ENCODE measurements around the gene TMEM182. TPM values are rescaled to one million over a fixed set of nuclear protein-coding genes. Genes with fewer than 3 reads are reported as not detected.

Gene TMEM182
- total RNA-seq, 1 experiment from 2014 or later: 2.6 TPM

- no peak for DNase-seq (ENCODE audit: low spot score)
Observed at GRCh38 chr2:102768253-102768652, 6.4 kb downstream of the TMEM182 start.

GRCh38 chr2:102768892-102769291 is 7.1 kb downstream of the TMEM182 start:
- DNase-seq (ENCODE audit: low spot score): no peak

GRCh38 chr2:102770506-102770905 is 8.7 kb downstream of the TMEM182 start:
- no peak for DNase-seq (ENCODE audit: low spot score)

- no peak for DNase-seq (ENCODE audit: low spot score)
Observed at GRCh38 chr2:102771114-102771513, 9.3 kb downstream of the TMEM182 start.

DNA sequence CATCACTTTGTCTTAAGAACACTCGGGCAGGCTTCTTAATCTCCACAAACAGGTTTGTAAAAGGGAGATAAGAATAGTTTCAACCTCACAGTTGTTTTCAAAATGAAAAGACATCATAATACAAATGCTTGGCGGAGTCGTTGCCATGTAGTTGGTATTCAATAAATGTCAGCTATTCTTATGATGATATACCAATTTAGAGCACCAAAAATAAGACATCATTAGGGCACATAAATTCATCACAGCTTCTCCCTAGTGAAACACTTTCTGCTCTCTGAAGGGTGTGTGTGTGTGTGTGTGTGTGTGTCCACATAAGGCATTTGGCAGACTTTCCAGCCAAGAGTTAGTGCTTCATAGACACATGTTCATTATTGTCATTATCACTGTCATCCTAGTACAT is 10.8 kb downstream of the TMEM182 start:
- DNase-seq (ENCODE audit: low spot score): no peak

DNA sequence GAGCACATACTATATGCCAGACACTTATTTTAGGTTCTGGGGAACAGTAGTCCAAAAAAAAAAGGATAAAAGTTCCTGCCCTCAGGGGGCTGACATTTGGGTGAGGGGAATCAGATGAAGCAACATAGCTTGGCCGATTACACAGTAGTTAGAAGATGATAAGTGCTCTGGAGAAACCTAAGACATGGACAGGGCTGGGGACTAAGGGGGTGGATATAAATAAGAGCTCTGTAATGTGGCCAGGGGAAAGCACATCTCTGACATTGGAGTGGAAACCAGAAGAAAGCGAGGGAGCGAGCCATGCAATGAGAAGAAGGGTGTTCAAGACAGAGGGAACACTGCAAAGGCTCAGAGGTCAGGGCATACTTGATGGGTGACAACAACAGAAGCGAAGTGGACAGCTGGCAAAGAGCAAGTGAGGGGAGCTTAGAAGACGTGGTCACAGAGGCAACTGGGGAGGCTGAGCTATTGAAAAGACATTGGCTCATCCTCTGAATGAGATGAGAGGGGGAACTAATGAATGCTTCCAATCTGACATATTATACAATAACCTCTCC is 11.4 kb downstream of the TMEM182 start:
- DNase-seq (ENCODE audit: low spot score): no peak

DNA sequence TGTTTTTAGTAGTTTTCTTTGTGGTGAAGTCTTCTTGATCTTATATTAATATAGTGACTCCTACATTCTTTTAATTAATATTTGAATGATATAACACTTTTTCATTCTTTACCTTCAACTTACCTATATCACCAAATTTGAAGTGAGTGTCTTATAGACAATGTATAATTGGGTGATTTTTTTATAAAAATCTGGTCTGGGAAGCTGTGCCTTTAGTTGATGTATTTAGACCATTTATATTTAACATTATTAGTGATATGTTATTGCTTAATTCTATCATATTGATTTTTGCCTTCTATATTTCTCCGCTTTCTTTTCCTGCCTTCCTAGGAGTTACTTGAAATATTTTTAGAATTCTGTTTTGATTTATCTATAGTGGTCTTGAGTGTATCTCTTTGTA is 16.4 kb downstream of the TMEM182 start:
- DNase-seq (ENCODE audit: low spot score): no peak

GRCh38 chr2:102780467-102780866 is 18.6 kb downstream of the TMEM182 start:
- no peak for DNase-seq (ENCODE audit: low spot score)

GRCh38 chr2:102782187-102782586 is 20.4 kb downstream of the TMEM182 start:
- no peak for DNase-seq (ENCODE audit: low spot score)

GRCh38 chr2:102782933-102783332 is 21.1 kb downstream of the TMEM182 start:
- no peak for DNase-seq (ENCODE audit: low spot score)

DNA sequence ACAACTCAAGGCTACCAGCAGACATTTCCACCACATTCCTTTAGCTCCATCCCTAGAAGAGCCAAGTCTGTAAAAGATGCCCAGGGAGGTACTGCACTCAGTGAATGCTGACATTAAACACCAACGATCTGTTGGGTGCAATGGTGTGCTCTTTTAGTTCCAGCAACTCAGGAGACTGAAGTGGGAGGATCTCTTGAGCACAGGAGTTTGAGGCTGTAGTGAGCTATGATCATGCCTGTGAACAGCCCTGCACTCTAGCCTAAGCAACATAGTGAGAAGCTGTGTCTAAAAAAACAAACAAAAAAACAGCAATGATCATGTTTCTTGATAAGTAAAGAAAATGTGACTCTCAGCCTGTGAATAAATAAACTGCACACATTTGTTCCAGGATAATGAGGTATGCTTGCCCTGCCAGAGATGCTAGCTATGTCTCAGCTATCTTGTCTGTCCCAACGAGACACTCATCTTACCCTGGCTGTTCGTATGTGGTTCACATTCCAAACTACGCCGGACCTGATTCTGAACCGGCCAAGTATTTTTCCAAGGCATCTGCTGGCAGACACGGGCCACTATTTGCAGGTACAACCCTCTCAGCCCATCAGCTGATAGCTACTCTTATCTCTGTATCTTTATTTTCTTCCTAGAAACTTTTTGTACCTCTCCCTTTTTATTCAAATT is 21.8 kb downstream of the TMEM182 start:
- DNase-seq (ENCODE audit: low spot score): no peak

DNA sequence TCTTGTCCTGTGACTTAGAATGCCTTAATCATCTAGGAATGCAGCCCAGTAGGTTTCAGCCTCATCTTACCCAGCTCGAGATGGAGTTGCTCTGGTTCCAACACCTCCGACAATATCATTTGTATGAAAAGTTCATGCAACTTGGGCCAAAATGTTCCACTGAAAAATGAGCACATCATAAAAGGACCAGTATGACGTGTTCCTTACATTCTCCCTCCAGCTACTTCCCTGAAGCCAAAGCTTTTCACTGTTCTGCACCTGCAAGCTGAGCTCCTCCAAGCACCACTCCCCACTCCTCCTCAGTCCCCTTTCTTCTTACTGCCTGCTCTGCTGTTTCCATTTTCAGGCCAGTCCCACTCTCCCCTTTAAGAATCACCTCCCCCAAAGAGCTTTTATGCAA is 23.1 kb downstream of the TMEM182 start:
- DNase-seq (ENCODE audit: low spot score): no peak

GRCh38 chr2:102788216-102788884 is 26.5 kb downstream of the TMEM182 start:
- no peak for DNase-seq (ENCODE audit: low spot score)

GRCh38 chr2:102788885-102789260 is 27.0 kb downstream of the TMEM182 start:
- DNase-seq (ENCODE audit: low spot score): no peak

DNA sequence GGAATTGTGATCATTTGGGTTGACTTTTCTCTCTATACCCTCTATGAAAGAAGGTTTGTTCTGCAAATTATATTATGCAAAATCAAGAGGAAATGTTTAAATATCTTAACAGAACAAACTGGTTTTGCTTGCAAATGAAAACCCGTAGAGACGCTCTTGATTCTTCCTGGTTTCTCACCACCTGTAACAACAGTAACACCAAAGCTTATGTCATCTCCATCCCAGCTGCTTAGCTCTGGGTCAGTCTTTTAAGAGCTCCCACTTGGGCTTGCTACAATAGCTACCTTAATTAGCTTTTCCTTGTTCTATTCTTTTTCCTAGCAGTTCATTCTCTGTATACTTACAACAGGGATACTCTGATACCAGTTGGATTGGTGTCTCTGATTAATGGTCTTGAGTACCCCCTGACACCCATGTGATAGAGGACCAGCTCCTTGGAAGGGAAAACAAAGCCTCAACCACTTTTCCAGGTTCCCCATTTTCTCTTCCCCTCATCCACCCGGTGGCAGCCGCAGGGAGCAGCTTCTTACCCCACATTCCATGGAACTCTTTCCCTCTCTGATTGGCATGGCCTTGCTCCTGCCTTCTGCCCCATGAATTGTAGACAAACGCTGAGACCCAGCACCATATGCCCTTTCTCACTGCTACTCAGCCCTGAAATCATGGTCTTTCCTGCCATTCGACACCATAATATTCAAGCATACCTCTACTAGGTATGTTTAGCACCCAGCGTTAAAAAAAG is 27.7 kb downstream of the TMEM182 start:
- no peak for DNase-seq (ENCODE audit: low spot score)

DNA sequence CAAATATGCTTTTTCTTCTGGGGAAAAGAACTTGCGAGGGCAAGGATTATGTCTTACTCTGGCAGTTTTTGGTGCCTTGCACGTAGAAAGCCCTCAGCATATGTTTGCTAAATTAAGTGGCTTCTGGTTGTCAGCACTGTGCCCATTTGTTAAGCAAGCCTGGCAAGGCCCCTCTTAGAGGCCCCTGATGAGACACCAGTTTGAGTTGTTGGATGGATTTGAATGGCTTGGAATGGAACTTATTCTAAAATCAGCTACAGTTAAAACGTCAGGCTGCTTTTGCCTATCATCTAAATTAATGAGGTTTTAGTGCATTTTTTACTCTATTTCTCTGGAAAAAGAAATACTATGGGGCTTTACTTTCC is 28.2 kb downstream of the TMEM182 start:
- no peak for DNase-seq (ENCODE audit: low spot score)

DNA sequence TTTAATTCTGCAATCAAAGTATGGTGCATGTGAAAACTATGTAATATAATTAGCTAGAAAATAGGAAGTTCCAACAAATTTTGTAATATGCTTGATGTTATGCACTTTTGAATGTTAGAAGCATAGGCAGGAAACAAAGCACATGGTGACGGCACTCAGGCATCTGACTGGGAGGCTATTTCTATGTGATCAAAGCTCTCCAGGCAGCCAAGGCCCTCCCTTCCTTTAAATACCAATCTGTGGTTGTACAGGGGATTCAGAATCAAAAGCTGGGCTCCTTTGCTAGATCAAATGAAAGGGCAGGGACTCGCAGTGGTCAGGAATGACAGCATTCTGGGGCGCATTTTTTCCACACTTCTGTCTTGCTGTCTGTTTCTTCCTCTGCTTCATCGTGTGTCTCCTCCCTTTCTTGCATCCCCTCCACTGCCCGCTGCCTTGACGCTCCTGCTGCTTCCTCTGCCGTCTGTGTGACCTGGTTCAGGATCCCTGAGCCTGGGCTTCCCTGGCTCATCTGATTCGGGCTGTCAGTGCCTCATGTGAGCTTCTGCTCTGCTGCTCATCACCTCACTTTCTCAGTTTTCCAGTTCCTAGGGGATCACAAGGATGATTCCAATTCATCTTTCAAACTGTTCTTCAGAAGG is 30.9 kb downstream of the TMEM182 start:
- no peak for DNase-seq (ENCODE audit: low spot score)

GRCh38 chr2:102795641-102796040 is 33.8 kb downstream of the TMEM182 start:
- DNase-seq (ENCODE audit: low spot score): no peak

GRCh38 chr2:102796337-102796736 is 34.5 kb downstream of the TMEM182 start:
- DNase-seq (ENCODE audit: low spot score): no peak

DNA sequence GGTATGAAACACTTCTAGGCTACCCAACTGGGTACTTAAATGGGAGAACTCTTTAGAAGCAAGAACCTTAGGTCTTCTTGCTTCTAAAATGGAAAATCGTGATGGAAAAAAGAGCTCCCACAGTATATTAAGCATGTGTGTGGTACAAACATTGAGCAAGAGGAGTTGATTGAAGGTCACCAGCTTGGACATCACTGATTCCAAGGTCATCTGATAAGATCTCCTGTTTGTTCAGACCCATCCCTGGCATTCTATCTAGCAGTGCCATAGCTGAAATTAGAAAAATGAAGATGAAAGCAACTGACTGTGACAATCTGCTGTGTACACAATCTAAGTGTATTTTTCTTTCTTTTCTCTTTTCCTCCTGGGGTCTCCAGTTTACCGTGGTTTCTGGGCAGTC is 35.7 kb downstream of the TMEM182 start:
- DNase-seq (ENCODE audit: low spot score): no peak

DNA sequence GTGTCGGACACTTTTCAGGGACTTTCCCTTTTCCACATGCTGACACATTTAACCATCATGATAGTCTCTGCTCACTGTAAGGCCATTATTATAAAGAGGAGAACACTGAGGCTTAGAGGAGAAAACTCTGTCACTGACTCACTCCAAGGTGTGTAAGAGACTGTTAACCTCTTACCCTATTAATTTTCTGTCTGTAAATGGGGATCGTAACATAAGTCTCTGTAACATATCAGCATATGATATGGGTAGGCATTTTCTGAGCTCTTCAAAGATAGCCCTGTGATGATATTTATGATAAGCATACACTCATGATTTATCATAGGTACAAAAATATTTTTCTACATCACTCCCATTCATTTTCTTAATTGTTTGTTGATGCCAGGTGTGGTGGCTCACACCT is 36.4 kb downstream of the TMEM182 start:
- no peak for DNase-seq (ENCODE audit: low spot score)

- DNase-seq (ENCODE audit: low spot score): peak; percentile 11
Observed at GRCh38 chr2:102801098-102801718, 39.4 kb downstream of the TMEM182 start.

All from HT-29 (cell line).